ENCODE results near the gene NCAPH2. TPM values are rescaled to one million over a fixed set of nuclear protein-coding genes. Genes with fewer than 3 reads are reported as not detected.
A peak's percentile ranks its signal among the peaks of the same experiment; 100 is the strongest.

Gene NCAPH2
- total RNA-seq, 2 donors from 2014 or later: 30.6 to 35.9 TPM

- ATAC-seq: no peak
- peak overlapping the region; percentile 80 to 91 (median 83) for H3K27ac ChIP-seq
- peak overlapping the region; percentile 22 to 39 for H3K4me3 ChIP-seq
- TF ChIP-seq POLR2A (IDR thresholded peaks at IDR 0.05): no peak
- TF ChIP-seq, protein P1, sequence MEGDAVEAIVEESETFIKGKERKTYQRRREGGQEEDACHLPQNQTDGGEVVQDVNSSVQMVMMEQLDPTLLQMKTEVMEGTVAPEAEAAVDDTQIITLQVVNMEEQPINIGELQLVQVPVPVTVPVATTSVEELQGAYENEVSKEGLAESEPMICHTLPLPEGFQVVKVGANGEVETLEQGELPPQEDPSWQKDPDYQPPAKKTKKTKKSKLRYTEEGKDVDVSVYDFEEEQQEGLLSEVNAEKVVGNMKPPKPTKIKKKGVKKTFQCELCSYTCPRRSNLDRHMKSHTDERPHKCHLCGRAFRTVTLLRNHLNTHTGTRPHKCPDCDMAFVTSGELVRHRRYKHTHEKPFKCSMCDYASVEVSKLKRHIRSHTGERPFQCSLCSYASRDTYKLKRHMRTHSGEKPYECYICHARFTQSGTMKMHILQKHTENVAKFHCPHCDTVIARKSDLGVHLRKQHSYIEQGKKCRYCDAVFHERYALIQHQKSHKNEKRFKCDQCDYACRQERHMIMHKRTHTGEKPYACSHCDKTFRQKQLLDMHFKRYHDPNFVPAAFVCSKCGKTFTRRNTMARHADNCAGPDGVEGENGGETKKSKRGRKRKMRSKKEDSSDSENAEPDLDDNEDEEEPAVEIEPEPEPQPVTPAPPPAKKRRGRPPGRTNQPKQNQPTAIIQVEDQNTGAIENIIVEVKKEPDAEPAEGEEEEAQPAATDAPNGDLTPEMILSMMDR (IDR thresholded peaks at IDR 0.05): no peak
- intact Hi-C loops (cut with DNase I): no loop called here
- WGBS, 2 donors: 44 to 45% methylated on average over 7 to 24 of the region's 35 CpGs
- no peaks in the 10 kb centered on the region for H3K36me3 ChIP-seq (replicated peaks in 1 of 2; ENCODE audit: insufficient read depth in 1 of 2, low read depth in 2 of 2)
- H3K27me3 ChIP-seq: no peaks in the 10 kb centered on the region
- DNase-seq: peak in 2 of 4 donors; percentile 60 to 65
- H3K9me3 ChIP-seq: no peaks in the 10 kb centered on the region
- peaks cover 56% of the 10 kb centered on the region for H3K4me1 ChIP-seq
Observed at GRCh38 chr22:50482107-50483074, 25.6 kb upstream of the NCAPH2 start.

DNA sequence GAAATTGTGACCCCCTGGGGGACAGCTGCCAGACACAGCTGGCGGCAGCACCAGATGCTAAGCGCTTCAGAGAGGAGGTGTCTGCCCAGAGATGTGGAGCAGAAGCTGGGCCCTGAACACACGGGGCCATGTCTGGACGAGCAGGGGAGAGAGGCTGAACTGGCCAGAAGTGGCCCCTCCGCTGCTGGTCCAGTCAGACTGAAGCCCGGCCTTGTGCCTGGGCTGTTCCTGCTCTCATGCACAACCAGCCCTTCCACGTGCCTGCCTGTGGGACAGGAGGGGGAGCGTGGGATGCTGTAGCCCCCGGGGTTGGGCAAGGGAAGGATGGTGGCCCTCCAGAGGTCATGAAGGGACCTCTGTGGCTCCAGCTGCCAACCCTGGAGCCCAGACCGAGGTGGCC lies 24.9 kb upstream of the NCAPH2 start:
- peaks cover 56% of the 10 kb centered on the region for H3K4me1 ChIP-seq
- no peak for ATAC-seq
- peak in 1 of 4 donors; percentile 37 for DNase-seq
- 38 to 50% methylated on average over 2 to 10 of the region's 10 CpGs for WGBS, 2 donors
- H3K9me3 ChIP-seq: no peaks in the 10 kb centered on the region
- H3K4me3 ChIP-seq: no peak overlapping the region
- peak overlapping the region; percentile 80 to 91 (median 83) for H3K27ac ChIP-seq
- no peak for TF ChIP-seq POLR2A (IDR thresholded peaks at IDR 0.05)
- TF ChIP-seq, protein P1 (IDR thresholded peaks at IDR 0.05): no peak
- H3K36me3 ChIP-seq (replicated peaks in 1 of 2; ENCODE audit: insufficient read depth in 1 of 2, low read depth in 2 of 2): no peaks in the 10 kb centered on the region
- no peaks in the 10 kb centered on the region for H3K27me3 ChIP-seq
- intact Hi-C loops (cut with DNase I): no loop called here

GRCh38 chr22:50483556-50483955 lies 24.5 kb upstream of the NCAPH2 start:
- no peaks in the 10 kb centered on the region for H3K36me3 ChIP-seq (replicated peaks in 1 of 2; ENCODE audit: insufficient read depth in 1 of 2, low read depth in 2 of 2)
- intact Hi-C loops (cut with DNase I): no loop called here
- no peaks in the 10 kb centered on the region for H3K9me3 ChIP-seq
- H3K4me3 ChIP-seq: no peak overlapping the region
- whole genome bisulfite sequencing, 2 donors: 39 to 77% methylated on average over 3 to 7 of the region's 8 CpGs
- DNase-seq: no peak
- peaks cover 56% of the 10 kb centered on the region for H3K4me1 ChIP-seq
- no peak for TF ChIP-seq POLR2A (IDR thresholded peaks at IDR 0.05)
- TF ChIP-seq, protein P1 (IDR thresholded peaks at IDR 0.05): no peak
- H3K27me3 ChIP-seq: no peaks in the 10 kb centered on the region
- H3K27ac ChIP-seq: peak overlapping the region; percentile 80 to 91 (median 83)
- no peak for ATAC-seq

DNA sequence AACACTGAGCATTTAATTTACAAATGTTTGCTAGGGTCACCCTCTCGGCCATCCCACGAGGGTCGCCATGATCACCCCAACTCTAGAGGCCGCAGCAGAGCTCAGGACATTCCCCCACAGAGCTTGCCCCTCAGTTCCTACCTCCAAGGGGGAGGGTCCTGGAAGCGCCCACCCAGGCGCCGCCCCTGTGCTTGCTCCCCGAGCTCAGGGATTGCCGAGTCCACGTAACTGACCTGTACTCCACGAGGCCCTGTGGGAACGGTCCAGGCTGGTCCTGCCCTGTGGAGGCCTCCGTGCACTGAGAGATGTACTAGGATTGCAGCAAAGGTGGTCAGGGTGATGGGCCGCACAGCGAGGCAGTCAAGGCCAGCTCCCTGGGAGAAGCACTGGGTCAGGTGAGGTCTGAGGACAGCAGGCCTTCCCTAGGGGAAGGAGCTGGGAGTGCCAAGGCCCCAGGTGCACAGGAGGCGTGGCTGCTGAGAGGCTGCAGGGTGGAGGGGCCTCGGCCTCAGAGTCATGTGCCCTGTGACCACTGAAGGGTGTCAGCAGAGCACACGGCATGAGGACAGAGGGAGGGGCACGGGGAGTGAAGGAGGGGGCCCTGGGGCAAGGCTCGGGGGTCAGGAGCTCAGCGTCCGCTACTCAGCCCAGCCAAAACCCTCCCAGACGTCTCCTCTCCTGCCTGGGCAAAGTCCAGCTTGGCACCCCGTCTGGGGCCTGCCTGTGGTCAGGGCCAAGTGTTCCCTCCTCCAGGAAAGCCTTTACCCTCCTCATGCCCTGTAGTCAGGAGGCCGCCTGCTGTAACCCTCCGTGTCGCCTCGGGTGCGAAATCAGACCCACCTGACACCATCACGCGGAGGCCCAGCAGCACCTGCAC lies 23.8 kb upstream of the NCAPH2 start:
- TF ChIP-seq, protein P1 (IDR thresholded peaks at IDR 0.05): peak in 4 of 7 experiments; percentile 9 to 22 (median 20)
- peak in 2 of 3 donors; percentile 50 to 52 for TF ChIP-seq POLR2A (IDR thresholded peaks at IDR 0.05)
- H3K36me3 ChIP-seq (replicated peaks in 1 of 2; ENCODE audit: insufficient read depth in 1 of 2, low read depth in 2 of 2): no peaks in the 10 kb centered on the region
- ATAC-seq: peak; percentile 64
- peaks cover 56% of the 10 kb centered on the region for H3K4me1 ChIP-seq
- peak; percentile 79 to 95 (median 92) for DNase-seq
- H3K4me3 ChIP-seq: no peak overlapping the region
- peak overlapping the region; percentile 80 to 91 (median 83) for H3K27ac ChIP-seq
- H3K9me3 ChIP-seq: no peaks in the 10 kb centered on the region
- intact Hi-C loops (cut with DNase I): no loop called here
- WGBS, 2 donors: 23 to 40% methylated on average over 8 to 31 of the region's 31 CpGs
- no peaks in the 10 kb centered on the region for H3K27me3 ChIP-seq
